C4-2B (cell line): ENCODE measurements around the gene FHIT.

ENCODE experiments used
- CTCF ChIP-seq: fragments of 450-650 bp; conservative IDR thresholded peaks from 2 replicates; pipeline ENCODE4 v1.5.1; 2017; ENCODE audit warnings: mild to moderate bottlenecking
- ZFX ChIP-seq: fragments of 450-650 bp; IDR thresholded peaks from 2 replicates; pipeline ENCODE4 v1.6.1; 2017

DNA sequence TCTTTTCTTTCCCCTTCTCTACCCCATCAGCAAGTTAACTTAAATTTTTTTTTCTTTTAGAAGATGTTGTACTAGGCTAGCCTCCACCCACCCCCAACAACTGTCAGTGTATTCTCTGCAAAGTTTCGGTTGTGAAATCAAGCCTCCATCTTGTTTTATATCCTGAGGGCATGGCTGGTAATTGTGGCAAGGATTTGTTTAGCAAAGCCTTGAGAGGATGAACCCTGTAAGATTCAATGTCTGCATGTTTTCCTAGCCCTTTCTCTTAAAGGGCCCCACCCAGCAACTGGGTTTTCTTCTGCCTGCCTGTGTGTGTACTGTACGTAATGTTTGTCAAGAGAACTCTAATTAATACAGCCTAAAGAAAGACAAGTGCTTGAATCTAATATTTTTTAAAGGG is 475.3 kb downstream of the FHIT start:
- TF ChIP-seq CTCF = no peak
- TF ChIP-seq ZFX = no peak
